Measurements from ENCODE around the gene CHGA. TPM values are rescaled to one million over a fixed set of nuclear protein-coding genes. Genes with fewer than 3 reads are reported as not detected.

The CHGA gene
- total and polyA plus RNA-seq, 4 donors, result 0.47 to 4.4 (median 0.82) TPM

DNA sequence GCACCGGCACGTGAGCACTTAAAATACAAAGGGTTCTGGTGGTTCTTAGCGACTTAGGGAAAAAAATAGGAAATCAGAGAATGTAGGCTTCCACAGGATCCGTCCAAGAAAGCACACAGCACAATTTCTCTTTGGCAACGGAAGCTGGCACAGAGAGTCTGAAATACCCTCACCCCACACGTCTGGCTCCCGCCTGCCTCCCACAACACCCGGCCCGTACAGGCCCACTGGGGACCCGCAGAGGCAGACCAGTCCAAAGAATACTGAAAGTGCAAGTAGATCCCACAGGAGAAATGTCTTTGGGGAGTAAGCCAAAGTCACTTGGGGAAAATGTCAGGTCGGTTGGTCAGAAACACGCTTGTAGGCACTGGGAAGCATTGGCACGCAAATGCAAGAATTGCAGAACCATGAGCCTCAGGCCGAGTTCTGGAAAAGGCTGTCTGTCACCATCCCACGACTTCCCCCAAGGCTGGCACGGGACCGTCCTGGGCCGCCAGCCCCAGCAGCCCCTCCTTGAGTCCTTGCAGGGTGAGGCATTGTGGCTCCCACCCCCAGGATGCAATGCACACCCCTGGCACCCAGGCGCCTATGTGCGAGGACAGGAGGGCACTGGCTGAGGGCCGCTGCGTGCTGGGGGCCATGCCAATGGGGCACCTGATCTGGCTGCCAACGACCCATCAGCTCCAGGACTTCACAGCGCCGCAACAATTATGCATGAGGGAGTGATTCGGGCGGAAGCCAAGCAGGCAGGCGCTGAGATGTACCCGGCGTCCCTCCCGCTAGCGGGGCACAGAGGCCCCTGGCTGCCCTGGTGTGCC is 29.7 kb downstream of the CHGA start:
- Histone ChIP-seq H3K4me1 (ENCODE audit: control insufficient read depth in 5 of 5, insufficient read depth in 5 of 5, low read length in 5 of 5) (no peaks in the 10 kb centered on the region), H3K9me3 (ENCODE audit: control insufficient read depth in 4 of 4, insufficient read depth in 3 of 4, low read length in 3 of 4) (no peaks in the 10 kb centered on the region), H3K9ac (ENCODE audit: insufficient read depth in 1 of 2, low read length in 2 of 2) (no peak overlapping the region), H3K27me3 (ENCODE audit: control insufficient read depth in 3 of 3, insufficient read depth in 3 of 3, low read length in 2 of 3) (no peaks in the 10 kb centered on the region), H3K4me3 (no peak overlapping the region), H3K36me3 (ENCODE audit: control insufficient read depth in 4 of 4, insufficient read depth in 4 of 4, low read length in 4 of 4) (peaks cover 0 to 35% (median 5%) of the 10 kb centered on the region in 4 donors), H3K27ac (ENCODE audit: low read depth in 1 of 2, low read length in 1 of 2) (no peak overlapping the region)
- DNase-seq (no peak), ATAC-seq (ENCODE audit: insufficient read depth, low FRiP score) (no peak)
- WGBS, 2 donors, result 89 to 90% methylated on average over 32 of the region's 32 CpGs
- TF ChIP-seq, protein P1, sequence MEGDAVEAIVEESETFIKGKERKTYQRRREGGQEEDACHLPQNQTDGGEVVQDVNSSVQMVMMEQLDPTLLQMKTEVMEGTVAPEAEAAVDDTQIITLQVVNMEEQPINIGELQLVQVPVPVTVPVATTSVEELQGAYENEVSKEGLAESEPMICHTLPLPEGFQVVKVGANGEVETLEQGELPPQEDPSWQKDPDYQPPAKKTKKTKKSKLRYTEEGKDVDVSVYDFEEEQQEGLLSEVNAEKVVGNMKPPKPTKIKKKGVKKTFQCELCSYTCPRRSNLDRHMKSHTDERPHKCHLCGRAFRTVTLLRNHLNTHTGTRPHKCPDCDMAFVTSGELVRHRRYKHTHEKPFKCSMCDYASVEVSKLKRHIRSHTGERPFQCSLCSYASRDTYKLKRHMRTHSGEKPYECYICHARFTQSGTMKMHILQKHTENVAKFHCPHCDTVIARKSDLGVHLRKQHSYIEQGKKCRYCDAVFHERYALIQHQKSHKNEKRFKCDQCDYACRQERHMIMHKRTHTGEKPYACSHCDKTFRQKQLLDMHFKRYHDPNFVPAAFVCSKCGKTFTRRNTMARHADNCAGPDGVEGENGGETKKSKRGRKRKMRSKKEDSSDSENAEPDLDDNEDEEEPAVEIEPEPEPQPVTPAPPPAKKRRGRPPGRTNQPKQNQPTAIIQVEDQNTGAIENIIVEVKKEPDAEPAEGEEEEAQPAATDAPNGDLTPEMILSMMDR (IDR thresholded peaks at IDR 0.05; ENCODE audit: control extremely low read depth, extremely low read depth), result no peak

DNA sequence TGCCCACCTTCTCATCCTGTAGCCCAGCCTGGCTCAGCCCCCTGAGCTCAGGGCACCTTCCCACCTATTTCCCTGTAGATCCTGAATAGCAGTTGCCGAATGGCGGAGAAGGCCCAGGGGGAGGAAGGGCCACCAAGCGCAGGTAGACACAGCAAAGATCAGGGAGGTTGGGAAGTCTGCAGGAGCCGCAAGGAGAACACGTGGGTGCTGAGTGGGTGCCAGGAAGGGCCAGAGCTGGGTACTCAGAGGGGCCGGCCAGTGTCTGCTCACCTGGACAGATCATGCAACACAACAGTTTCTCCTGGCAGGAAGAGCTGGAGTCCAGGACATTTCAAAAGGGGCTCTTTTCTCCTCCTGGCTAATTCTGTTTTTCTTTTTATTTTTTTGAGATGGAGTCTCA is 30.6 kb downstream of the CHGA start:
- WGBS, 2 donors, result 92 to 93% methylated on average over 6 of the region's 6 CpGs
- Histone ChIP-seq H3K27me3 (ENCODE audit: control insufficient read depth in 3 of 3, insufficient read depth in 3 of 3, low read length in 2 of 3) (no peaks in the 10 kb centered on the region), H3K4me3 (no peak overlapping the region), H3K9me3 (ENCODE audit: control insufficient read depth in 4 of 4, insufficient read depth in 3 of 4, low read length in 3 of 4) (no peaks in the 10 kb centered on the region), H3K4me1 (ENCODE audit: control insufficient read depth in 5 of 5, insufficient read depth in 5 of 5, low read length in 5 of 5) (no peaks in the 10 kb centered on the region), H3K9ac (ENCODE audit: insufficient read depth in 1 of 2, low read length in 2 of 2) (no peak overlapping the region), H3K27ac (ENCODE audit: low read depth in 1 of 2, low read length in 1 of 2) (no peak overlapping the region), H3K36me3 (ENCODE audit: control insufficient read depth in 4 of 4, insufficient read depth in 4 of 4, low read length in 4 of 4) (peaks cover 0 to 43% (median 6%) of the 10 kb centered on the region in 4 donors)
- TF ChIP-seq, protein P1 (IDR thresholded peaks at IDR 0.05; ENCODE audit: control extremely low read depth, extremely low read depth), result no peak
- no peak for ATAC-seq (ENCODE audit: insufficient read depth, low FRiP score)
- no peak for DNase-seq

DNA sequence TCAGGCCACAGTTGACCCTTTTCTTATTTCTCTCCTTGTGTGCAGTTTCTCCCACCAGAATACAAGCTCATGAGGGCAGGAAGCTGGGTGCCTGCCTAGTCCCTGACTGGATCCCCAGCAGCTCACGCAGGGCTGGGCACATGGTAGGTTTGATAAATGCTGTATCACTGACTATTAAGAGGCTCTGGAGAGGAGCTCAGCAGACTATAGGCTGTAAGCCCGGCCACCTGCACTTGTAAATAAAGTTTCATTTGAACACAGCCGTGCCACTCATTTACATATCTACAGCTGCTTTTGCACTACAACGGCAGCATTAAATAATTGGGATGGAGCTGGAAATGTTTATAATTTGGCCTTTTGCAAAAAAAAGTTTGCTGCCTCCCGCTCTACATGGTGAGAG is 32.0 kb downstream of the CHGA start:
- no peak overlapping the region for H3K9ac ChIP-seq (ENCODE audit: insufficient read depth in 1 of 2, low read length in 2 of 2)
- H3K4me1 ChIP-seq (ENCODE audit: control insufficient read depth in 5 of 5, insufficient read depth in 5 of 5, low read length in 5 of 5), result peaks cover 0 to 10% (median 0%) of the 10 kb centered on the region in 5 donors
- no peak overlapping the region for H3K4me3 ChIP-seq
- WGBS, 2 donors, result 91 to 94% methylated on average over 5 of the region's 5 CpGs
- no peak overlapping the region for H3K27ac ChIP-seq (ENCODE audit: low read depth in 1 of 2, low read length in 1 of 2)
- peaks cover 0 to 48% (median 6%) of the 10 kb centered on the region in 4 donors for H3K36me3 ChIP-seq (ENCODE audit: control insufficient read depth in 4 of 4, insufficient read depth in 4 of 4, low read length in 4 of 4)
- TF ChIP-seq, protein P1 (IDR thresholded peaks at IDR 0.05; ENCODE audit: control extremely low read depth, extremely low read depth), result no peak
- DNase-seq, result no peak
- no peak for ATAC-seq (ENCODE audit: insufficient read depth, low FRiP score)
- H3K27me3 ChIP-seq (ENCODE audit: control insufficient read depth in 3 of 3, insufficient read depth in 3 of 3, low read length in 2 of 3), result no peaks in the 10 kb centered on the region
- H3K9me3 ChIP-seq (ENCODE audit: control insufficient read depth in 4 of 4, insufficient read depth in 3 of 4, low read length in 3 of 4), result no peaks in the 10 kb centered on the region
